HG03565 (cell line): ENCODE results near the gene AIRE.

Experiments used
- ATAC-seq: cut with Tn5 transposase; IDR thresholded peaks from one replicate; pipeline ENCODE4 v1.9.1; 2021; ENCODE audit warnings: mild to moderate bottlenecking, moderate library complexity; ENCODE audit not compliant: unreplicated experiment

Gene AIRE

DNA sequence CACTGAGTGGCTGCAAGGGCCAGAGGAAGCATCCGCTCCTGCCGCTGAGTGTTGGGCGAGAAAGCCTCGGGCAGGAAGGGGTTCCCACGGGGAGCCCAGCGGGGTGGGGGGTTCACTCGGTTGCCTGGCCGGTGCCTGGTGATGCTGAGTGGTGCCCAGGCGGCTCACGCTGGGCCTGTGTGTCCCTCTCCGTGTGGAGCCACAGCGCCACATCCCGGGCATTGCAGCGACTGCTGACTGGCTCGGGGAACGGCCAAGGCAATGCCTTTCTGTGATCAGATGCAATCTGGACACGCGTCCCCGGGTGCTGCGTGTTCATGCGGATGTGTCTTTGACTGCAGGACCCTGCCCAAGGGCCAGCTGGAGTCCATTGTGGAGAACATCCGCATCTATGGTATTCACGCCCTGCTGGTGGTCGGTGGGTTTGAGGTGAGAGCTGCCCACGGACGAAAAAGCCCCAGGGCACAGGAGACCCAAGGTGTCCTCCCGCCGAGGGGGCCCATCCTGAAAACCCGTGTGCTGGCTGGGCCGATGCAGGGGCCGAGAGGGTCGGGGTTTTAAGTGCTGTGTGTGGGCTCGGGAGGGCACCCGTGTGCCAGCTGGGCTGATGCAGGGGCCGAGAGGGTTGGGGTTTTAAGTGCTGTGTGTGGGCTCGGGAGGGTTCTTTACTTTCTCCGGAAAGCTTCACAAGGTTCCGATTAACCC is 37.1 kb downstream of the AIRE start:
- ATAC-seq = no peak

DNA sequence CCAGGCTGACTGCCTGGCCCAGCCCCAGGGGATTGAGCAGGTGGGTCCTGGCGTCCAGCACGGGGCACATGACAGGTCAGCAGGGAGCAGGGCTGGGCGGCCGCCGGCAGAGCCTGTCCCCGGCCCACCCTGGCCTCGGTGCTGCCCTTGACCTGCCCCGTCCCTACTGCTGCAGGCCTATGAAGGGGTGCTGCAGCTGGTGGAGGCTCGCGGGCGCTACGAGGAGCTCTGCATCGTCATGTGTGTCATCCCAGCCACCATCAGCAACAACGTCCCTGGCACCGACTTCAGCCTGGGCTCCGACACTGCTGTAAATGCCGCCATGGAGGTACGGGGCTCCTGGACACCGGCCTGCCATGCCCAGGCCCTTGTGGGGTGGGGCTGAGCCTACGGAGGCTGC is 37.9 kb downstream of the AIRE start:
- ATAC-seq = no peak

DNA sequence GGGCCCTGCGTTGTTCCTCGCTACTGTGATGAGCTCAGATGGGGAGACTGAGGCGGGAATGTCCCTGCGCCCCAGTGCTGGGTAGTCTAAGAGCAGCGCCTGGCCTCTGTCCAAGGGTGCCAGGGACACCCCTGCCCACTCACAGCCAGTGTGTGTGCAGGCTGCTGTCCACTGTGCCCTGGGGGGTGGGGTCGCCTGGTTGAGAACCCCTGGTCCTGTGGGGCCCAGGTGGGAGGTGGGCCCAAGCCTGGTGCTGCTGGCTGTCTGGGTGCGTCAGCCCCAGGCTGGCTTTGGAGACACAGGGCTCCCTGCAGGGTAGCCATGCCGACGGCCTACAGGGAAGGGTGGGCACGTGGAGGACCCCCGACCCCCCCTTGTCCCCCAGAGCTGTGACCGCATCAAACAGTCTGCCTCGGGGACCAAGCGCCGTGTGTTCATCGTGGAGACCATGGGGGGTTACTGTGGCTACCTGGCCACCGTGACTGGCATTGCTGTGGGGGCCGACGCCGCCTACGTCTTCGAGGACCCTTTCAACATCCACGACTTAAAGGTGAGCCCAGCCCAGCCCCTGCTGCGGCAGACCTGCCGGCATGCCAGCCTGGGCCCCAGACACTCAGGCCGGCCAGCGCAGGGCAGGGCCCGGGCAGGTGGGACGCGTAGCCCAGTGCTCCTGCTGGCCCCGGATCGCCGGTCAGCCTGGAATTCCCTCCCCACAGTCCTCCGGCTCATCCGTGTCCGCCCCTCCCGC is 38.6 kb downstream of the AIRE start:
- ATAC-seq = no peak

DNA sequence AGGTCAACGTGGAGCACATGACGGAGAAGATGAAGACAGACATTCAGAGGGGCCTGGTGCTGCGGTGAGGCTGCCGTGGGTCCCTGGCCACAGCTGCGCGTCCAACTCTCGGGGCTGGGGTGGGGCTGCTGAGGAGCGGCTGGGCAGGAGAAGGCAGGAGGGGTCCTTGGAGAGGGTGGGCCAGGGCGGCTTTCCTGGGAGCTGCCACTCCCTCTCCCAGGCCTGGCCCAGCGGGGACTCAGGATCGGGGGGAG is 39.1 kb downstream of the AIRE start:
- no peak for ATAC-seq

DNA sequence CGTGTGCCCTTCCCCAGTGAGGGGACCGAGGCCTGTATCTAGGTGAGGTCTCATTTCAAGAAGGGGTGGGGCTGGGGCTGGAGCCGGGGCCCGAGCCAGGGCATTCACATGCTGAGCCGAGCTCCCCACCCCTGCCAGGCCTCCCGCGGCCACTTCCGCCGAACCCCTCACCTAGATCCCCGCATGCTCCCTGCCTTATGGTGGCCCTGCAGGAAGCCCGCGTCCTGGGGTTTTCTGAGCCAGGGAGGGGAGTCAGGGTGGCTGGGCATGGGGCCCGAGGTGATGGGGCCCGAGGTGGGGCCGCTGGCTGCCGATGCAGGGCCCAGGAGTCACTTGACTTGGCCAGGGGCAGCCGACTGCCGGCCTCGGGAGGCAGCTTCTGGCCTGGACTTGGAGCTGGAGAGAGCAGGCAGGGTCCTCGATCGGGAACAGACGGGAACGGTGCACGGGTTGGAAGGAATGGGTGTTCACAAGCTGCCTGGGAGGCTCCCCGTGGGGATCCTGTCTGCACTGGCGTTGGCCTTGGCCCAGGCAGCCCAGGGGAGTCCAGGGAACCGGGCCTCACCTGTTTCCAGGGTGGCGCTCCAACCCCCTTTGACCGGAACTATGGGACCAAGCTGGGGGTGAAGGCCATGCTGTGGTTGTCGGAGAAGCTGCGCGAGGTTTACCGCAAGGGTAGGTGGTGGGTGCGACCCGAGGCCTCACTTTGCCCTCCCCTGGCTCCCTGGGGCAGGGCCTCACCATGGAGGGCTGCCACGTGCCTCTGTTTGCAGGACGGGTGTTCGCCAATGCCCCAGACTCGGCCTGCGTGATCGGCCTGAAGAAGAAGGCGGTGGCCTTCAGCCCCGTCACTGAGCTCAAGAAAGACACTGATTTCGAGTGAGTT is 40.0 kb downstream of the AIRE start:
- ATAC-seq = no peak

DNA sequence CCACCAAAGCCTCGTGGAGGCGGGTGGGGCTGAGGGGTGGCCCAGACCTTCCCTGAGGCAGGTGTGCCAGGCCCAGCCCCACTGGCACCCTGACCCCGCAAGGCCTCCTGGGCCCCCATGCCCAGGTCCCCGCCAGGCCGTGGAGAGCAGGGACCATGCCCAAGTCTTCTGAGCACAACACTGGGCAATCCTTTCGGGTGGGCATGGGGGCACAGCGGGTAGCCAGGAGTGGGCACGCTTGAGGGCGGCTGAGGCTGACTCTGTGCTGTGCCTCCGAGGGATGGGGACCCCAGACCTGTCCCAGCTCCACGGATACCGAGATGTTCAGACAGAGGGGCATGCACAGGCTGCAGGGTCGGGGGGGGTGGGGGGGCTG is 40.6 kb downstream of the AIRE start:
- no peak for ATAC-seq

DNA sequence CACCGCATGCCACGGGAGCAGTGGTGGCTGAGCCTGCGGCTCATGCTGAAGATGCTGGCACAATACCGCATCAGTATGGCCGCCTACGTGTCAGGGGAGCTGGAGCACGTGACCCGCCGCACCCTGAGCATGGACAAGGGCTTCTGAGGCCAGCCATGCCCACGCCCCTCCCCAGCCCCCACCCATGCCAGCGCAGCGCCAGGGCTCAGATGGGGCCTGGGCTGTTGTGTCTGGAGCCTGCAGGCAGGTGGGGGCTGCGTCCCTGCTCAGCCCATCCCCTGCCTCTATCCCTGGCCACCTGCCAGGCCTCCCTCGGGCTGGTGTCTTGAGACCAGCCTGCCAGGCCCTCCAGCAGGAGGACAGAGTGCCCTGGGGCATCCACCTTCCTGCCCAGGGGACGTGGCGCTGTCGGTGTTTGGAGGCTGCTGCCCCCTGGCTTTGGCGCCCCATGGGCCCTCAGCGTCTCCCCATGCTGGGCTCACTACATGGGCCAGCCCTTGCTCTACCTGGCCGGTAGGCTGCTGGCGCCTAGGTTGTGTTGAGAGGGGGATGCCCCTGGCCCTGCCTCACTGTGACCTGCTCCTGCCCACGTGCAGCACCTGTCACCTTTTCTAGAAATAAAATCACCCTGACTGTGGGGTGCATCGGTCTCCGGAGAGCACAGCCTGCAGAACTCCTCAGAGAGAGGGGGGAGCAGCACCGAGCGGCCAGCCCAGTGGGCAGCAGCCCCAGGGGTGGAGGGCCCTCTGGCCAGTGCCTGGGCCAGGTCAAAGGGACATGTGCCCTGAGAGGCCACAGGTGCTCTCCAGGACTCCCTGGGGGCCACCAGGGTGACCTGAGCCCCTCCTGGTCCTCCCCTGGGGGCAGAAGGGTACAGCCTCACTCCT is 41.3 kb downstream of the AIRE start:
- no peak for ATAC-seq

DNA sequence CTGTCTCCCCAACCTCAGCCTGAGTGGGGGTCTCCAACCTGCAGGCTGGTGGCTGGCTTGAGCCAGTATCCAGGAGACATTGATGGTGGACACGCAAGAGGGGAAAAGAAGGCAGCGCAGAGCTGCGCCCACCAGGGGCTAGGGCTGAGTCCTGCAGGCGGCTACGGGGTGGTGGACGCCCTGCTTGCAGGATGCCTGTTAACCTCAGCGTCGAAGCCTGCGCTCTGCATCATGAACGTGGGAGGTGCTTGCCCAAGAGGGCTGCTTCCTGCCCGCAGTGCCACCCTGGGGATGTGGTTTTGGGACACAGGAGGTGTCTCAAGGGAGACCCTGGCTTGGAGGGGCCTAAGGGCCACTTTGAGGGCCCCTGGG is 41.9 kb downstream of the AIRE start:
- no peak for ATAC-seq

DNA sequence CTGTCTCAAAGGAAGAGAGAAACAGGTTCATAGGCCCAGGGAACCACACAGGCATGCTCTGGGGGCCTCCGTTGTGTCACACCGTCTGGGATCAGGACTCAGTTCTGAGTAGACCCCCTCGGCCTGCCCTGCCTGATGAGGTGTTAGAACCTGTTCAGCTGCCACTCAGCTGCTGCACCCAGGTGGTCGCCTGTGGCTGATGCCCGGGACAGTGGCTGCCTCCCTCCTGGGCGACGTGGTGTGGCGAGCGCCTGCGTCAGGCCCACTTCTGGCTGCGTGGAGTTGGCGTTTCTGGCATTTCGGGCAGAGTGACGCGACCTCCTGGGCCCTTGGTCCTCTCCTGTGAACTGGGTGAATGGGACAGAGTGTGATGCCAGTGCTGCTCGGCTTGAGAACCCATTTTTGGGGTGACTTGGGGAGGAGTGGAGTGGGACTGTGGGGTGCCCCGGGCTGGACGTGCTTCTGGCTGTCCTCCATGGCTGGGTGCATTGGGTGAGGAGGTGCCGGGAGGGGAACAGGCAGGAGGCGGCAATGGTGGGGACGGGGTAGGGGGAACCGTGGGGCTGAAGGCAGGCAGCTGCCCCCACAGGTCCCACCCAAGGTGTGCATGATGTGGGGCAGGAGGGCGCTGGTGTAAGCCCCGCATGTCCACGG is 42.7 kb downstream of the AIRE start:
- no peak for ATAC-seq

DNA sequence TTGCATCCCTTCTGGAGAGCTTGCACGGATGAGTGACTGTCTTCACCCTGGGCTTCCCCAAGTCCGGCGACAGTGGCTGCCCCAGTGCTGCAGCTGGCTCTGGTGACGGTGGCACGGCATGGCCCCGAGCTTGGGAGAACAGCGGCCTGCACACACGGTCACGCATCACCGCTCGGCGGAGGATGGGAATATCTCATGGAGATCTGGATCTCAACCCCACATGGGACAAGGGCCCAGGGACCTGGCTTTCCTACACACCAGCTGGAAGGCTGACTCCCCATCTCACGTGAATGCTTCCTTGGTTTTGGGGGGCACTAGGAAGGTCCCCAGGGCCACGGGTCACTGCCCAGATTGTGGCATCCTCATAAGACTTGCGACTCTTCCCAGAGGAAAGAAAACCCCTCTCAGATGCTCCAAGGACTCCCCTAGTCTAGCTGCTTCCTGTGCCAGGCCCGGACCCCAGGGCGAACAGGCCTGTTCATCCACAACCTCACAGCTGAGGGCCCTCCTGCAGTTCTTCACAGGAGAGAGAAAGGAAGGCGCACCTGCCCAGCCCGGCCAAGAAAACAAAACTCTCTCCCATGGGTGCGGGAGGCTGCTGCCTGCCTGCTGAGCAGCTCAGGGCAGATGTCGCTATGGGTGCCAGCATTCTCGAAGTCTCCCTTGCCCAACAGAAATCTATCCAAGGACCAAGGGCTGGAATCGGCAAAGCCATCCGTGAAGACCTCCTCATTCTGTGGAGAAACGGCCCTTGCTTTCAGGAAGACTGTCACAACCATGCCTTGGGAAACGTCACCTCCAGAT is 43.6 kb downstream of the AIRE start:
- no peak for ATAC-seq

DNA sequence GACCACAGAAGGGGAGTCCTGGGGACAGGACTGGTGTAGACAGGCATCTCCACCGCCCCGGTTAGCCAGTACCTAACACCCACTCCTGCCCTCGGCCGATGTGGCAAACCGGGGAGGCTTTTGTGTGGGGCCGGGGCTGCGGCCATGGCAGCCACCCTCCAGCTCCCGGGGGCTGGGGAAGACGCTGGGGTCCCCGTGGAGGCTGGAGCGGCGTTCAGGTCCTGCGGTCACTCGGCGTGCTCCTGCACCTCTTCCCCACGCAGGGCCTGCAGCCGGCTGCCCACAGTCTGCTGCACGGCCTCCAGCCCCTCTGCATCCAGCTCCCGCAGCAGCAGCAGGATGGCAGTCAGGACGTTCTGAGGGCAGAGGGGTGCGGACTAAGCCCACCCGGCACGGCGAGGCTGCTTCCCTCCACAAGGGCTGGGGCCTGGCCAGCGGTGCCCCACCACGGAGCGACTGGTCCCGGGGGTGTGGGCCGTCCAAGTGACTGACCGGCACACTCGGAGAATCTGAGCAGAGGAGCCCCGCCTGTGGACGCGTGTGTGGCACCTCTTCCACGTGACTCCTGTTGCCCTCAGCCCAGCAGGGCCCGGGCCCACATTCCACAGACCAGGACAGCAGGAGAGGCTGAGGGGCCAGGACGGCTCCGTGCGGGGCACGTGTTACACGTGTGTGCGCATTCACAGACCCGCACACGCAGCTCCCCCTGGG is 44.5 kb downstream of the AIRE start:
- no peak for ATAC-seq

DNA sequence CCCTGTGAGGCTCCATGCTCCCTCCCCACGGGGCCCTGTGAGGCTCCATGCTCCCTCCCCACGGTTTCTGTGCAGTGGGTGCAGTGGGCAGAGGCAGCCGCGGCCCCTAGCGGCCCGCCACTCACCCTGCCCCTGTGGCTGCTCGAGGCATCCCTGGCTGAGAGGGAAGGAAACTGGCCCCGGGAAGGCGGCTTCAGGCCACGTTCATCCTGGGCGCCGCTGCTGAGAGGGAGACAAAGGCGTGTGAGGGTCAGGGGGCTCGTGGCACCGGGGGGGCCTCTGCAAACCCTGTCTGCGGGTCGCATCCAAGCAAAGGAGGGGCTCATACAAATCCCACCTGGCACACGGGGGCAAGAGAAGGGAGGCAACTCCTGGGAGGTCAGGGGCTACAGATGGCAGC is 45.0 kb downstream of the AIRE start:
- no peak for ATAC-seq

DNA sequence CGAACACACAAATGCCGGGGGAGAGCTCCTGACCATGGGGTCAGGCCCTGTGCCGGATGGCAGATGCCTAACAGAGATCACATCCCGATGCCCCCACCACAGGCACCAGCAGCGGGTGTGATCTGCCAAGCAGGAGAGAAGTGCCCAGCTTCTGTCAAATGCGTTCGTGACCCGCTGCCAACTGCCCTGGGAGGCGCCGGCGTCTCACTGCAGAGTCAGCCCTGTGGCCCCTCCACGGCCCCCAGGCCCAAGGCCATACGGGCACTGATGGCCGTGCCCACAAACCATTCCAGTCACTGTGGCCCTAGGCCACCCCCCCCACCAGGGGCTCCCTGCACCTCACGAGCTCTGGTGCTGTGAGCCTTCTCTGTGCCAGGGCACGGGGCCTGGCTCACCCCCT is 45.5 kb downstream of the AIRE start:
- no peak for ATAC-seq

DNA sequence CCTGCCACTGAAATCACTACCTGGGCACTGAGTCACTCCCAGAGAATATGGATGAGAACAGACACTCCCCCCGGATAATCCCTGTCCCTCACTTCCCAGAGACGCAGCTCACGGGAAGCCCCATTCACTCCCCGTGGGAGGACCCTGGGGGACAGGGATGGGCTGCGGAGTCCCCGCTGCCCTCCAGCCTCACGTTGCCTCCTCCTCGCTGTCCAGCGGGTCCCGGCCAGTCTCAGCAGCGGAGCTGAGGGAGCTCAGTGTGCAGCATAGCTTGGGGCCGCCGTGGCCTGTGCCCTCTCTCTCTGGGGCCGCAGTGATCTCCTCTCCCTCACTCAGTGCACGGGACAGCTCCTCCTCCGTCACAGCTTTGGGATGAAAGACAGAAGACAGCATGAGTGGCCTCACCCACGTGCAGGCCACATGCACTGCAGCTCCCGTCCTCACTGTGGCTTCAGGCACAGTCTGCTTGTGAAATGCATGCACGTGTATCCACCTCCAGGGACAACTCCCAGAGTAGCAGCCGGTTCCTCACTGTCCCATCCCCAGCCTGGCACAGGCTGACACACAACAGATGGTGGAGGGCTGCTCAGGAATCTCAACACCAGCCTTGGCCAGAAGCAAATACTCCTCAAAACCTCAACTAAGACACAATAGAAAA is 46.1 kb downstream of the AIRE start:
- ATAC-seq = no peak

DNA sequence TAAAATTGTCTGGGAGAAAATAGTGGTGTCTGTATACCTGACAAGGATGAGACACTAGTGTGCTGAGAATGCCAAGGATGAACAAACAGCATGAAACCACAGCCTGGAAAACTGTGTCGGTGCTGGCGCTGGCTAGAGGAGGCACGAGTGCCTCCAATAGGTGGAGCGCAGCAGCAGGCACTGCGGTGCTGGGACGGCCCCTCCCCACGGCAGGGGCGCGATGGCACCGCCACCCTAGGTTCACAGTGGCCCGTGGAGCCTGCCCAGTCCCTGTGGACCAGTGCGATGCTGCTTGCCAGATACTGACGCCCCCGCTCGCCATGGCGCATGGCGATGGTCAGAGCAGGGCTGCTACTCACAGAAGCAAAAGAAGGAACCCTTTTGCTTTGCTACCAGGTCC is 46.7 kb downstream of the AIRE start:
- ATAC-seq = no peak

DNA sequence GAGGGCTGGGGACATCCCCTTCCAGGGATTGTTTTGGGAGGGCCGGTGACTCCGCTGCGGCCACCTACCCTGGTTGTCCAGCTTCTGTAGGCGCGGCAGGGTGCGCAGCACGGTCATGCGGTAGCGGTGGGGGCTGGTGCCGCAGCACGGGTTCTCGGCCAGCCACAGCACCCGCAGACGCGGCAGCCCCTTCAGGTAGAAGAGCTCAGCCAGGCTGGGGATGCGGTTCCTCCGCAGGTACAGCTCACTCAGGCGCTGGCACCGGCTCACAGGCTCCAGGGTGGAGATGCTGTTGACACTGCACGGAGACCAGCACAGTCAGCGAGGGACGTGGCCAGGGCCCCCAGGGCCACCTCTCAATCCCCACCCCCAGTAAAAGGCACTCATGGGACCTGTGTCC is 47.3 kb downstream of the AIRE start:
- ATAC-seq = no peak

DNA sequence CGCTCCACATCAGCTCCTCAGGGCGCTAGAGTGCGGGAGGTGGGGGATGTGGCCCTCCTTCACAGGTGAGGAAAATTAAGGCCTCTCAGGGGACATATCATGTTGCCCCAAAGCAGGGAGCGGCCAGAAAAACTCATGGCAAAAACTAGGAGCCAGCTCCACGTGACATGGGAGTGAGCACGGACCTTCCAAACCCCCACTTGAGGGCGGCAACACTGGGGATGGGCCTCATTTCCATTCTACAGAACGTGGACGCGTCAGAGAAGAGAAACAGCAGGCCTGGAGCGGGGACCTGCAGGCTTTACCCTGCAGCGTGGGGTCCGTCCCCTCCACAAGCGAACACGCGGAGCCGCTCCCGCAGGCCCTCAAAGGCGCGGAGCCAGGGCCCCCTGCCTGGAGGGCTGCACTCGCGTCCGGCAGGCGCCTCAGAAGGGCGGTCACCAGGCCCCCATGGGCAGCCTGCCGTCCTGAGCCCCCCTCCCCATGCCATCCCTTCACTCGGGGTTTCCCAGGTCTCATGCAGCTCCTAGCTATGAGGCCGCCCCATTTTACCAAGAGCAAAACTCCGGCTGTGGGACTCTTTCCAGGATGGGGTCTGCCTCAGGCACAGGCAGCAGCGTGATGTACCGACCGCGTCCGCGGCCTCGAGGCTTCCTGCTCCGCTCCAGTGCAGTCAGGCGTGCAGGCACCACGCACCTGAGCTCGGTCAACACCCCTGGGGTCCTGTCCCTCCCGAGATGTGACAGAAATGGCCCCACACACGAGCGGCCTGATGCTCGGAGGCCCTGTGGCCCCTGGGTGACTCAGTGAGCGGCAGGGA is 48.0 kb downstream of the AIRE start:
- ATAC-seq = no peak
